ENCODE data around the gene RPS29. TPM values are rescaled to one million over a fixed set of nuclear protein-coding genes. Genes with fewer than 3 reads are reported as not detected.

Gene RPS29
- total and polyA plus RNA-seq, 9 of the 15 experiments (the other 6 are each of a cell fraction or from before 2014, with no cell fraction given), result 1,545 to 5,012 (median 2,448) TPM

GRCh38 chr14:49621114-49621881 is 35.1 kb upstream of the RPS29 start (continued):
- TF ChIP-seq REST (IDR thresholded peaks at IDR 0.05; ENCODE audit: borderline replicate concordance), result 0 out of 2 replicates have a peak, but pooled peaks have one; percentile 1
- TF ChIP-seq REST (CRISPR knock-in tag; IDR thresholded peaks at IDR 0.05; ENCODE audit: low read depth), result no peak
- TF ChIP-seq, protein P1, sequence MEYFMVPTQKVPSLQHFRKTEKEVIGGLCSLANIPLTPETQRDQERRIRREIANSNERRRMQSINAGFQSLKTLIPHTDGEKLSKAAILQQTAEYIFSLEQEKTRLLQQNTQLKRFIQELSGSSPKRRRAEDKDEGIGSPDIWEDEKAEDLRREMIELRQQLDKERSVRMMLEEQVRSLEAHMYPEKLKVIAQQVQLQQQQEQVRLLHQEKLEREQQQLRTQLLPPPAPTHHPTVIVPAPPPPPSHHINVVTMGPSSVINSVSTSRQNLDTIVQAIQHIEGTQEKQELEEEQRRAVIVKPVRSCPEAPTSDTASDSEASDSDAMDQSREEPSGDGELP (CRISPR knock-in tag; IDR thresholded peaks at IDR 0.05; ENCODE audit: borderline replicate concordance), result peak; percentile 37
- peak in 1 of 2 experiments; percentile 37; a peak in 2 of 4 replicates for TF ChIP-seq NRF1 (conservative IDR thresholded peaks at IDR 0.05 in 1 of 2, IDR thresholded peaks at IDR 0.05 in 1 of 2)
- TF ChIP-seq, protein P2, sequence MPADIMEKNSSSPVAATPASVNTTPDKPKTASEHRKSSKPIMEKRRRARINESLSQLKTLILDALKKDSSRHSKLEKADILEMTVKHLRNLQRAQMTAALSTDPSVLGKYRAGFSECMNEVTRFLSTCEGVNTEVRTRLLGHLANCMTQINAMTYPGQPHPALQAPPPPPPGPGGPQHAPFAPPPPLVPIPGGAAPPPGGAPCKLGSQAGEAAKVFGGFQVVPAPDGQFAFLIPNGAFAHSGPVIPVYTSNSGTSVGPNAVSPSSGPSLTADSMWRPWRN (IDR thresholded peaks at IDR 0.05; ENCODE audit: low read depth), result no peak
- peak; percentile 76 for TF ChIP-seq DACH1 (IDR thresholded peaks at IDR 0.05; ENCODE audit: partially characterized antibody)
- TF ChIP-seq, protein P3, sequence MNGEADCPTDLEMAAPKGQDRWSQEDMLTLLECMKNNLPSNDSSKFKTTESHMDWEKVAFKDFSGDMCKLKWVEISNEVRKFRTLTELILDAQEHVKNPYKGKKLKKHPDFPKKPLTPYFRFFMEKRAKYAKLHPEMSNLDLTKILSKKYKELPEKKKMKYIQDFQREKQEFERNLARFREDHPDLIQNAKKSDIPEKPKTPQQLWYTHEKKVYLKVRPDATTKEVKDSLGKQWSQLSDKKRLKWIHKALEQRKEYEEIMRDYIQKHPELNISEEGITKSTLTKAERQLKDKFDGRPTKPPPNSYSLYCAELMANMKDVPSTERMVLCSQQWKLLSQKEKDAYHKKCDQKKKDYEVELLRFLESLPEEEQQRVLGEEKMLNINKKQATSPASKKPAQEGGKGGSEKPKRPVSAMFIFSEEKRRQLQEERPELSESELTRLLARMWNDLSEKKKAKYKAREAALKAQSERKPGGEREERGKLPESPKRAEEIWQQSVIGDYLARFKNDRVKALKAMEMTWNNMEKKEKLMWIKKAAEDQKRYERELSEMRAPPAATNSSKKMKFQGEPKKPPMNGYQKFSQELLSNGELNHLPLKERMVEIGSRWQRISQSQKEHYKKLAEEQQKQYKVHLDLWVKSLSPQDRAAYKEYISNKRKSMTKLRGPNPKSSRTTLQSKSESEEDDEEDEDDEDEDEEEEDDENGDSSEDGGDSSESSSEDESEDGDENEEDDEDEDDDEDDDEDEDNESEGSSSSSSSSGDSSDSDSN (IDR thresholded peaks at IDR 0.05; ENCODE audit: borderline replicate concordance in 1 of 2, low read depth in 2 of 2, low read length in 2 of 2), result 0 out of 4 replicates have a peak, but pooled peaks of 1 of the 2 experiments have one; percentile 2
- TF ChIP-seq, protein P4, sequence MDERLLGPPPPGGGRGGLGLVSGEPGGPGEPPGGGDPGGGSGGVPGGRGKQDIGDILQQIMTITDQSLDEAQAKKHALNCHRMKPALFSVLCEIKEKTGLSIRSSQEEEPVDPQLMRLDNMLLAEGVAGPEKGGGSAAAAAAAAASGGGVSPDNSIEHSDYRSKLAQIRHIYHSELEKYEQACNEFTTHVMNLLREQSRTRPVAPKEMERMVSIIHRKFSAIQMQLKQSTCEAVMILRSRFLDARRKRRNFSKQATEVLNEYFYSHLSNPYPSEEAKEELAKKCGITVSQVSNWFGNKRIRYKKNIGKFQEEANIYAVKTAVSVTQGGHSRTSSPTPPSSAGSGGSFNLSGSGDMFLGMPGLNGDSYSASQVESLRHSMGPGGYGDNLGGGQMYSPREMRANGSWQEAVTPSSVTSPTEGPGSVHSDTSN (CRISPR knock-in tag; IDR thresholded peaks at IDR 0.05; ENCODE audit: low read depth), result no peak
- TF ChIP-seq, protein P4 (tag; conservative IDR thresholded peaks at IDR 0.05; ENCODE audit: low read depth), result no peak
- TF ChIP-seq RBBP5 (IDR thresholded peaks at IDR 0.05; ENCODE audit: borderline replicate concordance, insufficient read depth, low read length, poor library complexity, severe bottlenecking), result peak; percentile 39
- TF ChIP-seq NFIC (IDR thresholded peaks at IDR 0.05), result no peak
